Pancreas (tissue), 10 donors: Measurements from ENCODE around the gene CCR1. TPM values are rescaled to one million over a fixed set of nuclear protein-coding genes. Genes with fewer than 3 reads are reported as not detected.

Experiments used
- ATAC-seq, 4 donors: fragments of 200-7000 bp; cut with Tn5 transposase; one replicate each; pipeline versions ENCODE4 v1.8.0 to v1.9.1; 2020; ENCODE audit warnings: mild to moderate bottlenecking in 4 of 4, moderate library complexity in 4 of 4
- DNase-seq, 6 donors: peaks; one replicate each; pipeline ENCODE4 v3.0.0-alpha.2; 2020
- FAIRE-seq: peaks from 2 replicates; lab custom pipeline; 2012; peaks lifted over from hg19 to GRCh38; lab: Jason Lieb, UNC
- H3K27ac ChIP-seq, 4 donors: fragments of 200-600 bp; sonication (generic); 1 replicate in 3 of 4; 2 replicates in 1 of 4; pipeline versions ENCODE4 v1.5.0 to v1.8.0; 2020
- H3K27me3 ChIP-seq, 4 donors: fragments of 200-600 bp; one replicate each; pipeline ENCODE4 v1.8.0; 2021
- H3K36me3 ChIP-seq, 3 donors: fragments of 200-600 bp; sonication (generic) in 1 of 3; one replicate each; pipeline versions ENCODE4 v1.5.0 to v1.8.0; 2020 to 2021
- H3K4me1 ChIP-seq, 3 donors: fragments of 200-600 bp; one replicate each; pipeline ENCODE4 v1.8.0; 2021
- H3K4me3 ChIP-seq, 4 donors: fragments of 200-600 bp; sonication (generic) in 2 of 4; one replicate each; pipeline versions ENCODE4 v1.5.0 to v1.8.0; 2020 to 2021
- H3K9me3 ChIP-seq, 4 donors: fragments of 200-600 bp; one replicate each; pipeline ENCODE4 v1.8.0; 2021
- CTCF ChIP-seq, 4 donors: fragments of 200-600 bp; sonication (generic) in 3 of 4; IDR thresholded peaks; one replicate each; pipeline versions ENCODE4 v1.5.0 to v1.8.0; 2021; ENCODE audit warnings: antibody characterized with exemption in 4 of 4
- WGBS, 2 donors: extraction: QIAGEN DNeasy Blood & Tissue Kit; methylation state at CpG; one replicate each; pipeline ENCODE4 v1.1.7; 2013; 5-methylcytosine and 5-hydroxymethylcytosine counted together
- intact Hi-C, 3 donors: fragments of 100-400 bp; cut with DNase I; formaldehyde crosslinking; loops; one replicate each; pipeline versions ENCODE4 v1.11.1 to v1.14.2; 2022
- polyA plus RNA-seq, 2 donors: library from polyadenylated mRNA; stranded (reverse); fragments of 200-250 nt; gene quantifications; one replicate each; pipeline ENCODE4 v1.2.3, GENCODE V29; 2013
- total RNA-seq, 6 donors: library from RNA; stranded (reverse); fragmentation: NEBNext Ultra II Directional in 4 of 6; extraction: Animal tissue kit (Norgen Biotek cat#: 25700) in 4 of 6; gene quantifications; one replicate each; pipeline versions ENCODE4 v1.2.1 to v1.2.4, GENCODE V29; 2021 to 2023
- donor health status: healthy with polysubstance abuse.
- donor health status: DM: no; HTN: no; CAD: no; lungs with moderate emphysema.
- donor health status: DM: no; HTN: no; CAD: no.
- donor health status: control.
- donor health status: control.
- donor health status: Bipolar disorder and iron deficiency.
- donor health status: DM: yes; HTN: yes; CAD: no.
- donor health status: DM: no; HTN: no; CAD: no.
- donor health status: DM: no; HTN: no; CAD: no.
- donor health status: DM: yes; HTN: yes; CAD: no.

Gene CCR1
- total and polyA plus RNA-seq, 8 donors: 0.09 to 4.6 (median 1.00) TPM

- Histone ChIP-seq H3K4me3 (no peak overlapping the region), H3K36me3 (no peaks in the 10 kb centered on the region), H3K27ac (no peak overlapping the region), H3K4me1 (no peaks in the 10 kb centered on the region), H3K27me3 (no peaks in the 10 kb centered on the region), H3K9me3 (no peaks in the 10 kb centered on the region)
- ATAC-seq: no peak
- intact Hi-C loops: no loop called here
- no peak for FAIRE-seq
- TF ChIP-seq CTCF (IDR thresholded peaks at IDR 0.05): no peak
- no peak for DNase-seq
- 45 to 49% methylated on average over 5 of the region's 5 CpGs for WGBS, 2 donors
Measured at GRCh38 chr3:46200211-46200610, 7.9 kb downstream of the CCR1 start.

- ATAC-seq (no peak), FAIRE-seq (no peak), DNase-seq (no peak)
- no peaks in the 10 kb centered on the region for H3K4me1 ChIP-seq
- H3K9me3 ChIP-seq: no peaks in the 10 kb centered on the region
- intact Hi-C loops: no loop called here
- H3K36me3 ChIP-seq: no peaks in the 10 kb centered on the region
- no peak for TF ChIP-seq CTCF (IDR thresholded peaks at IDR 0.05)
- WGBS, 2 donors: 70 to 84% methylated on average over 7 of the region's 7 CpGs
- no peaks in the 10 kb centered on the region for H3K27me3 ChIP-seq
- H3K4me3 ChIP-seq: no peak overlapping the region
- no peak overlapping the region for H3K27ac ChIP-seq
Measured at GRCh38 chr3:46196261-46196957, 11.7 kb downstream of the CCR1 start.

- Histone ChIP-seq H3K4me3 (no peak overlapping the region), H3K27ac (no peak overlapping the region), H3K36me3 (no peaks in the 10 kb centered on the region), H3K9me3 (no peaks in the 10 kb centered on the region), H3K27me3 (no peaks in the 10 kb centered on the region), H3K4me1 (no peaks in the 10 kb centered on the region)
- TF ChIP-seq CTCF (IDR thresholded peaks at IDR 0.05): no peak
- intact Hi-C loops: no loop called here
- DNase-seq (no peak), FAIRE-seq (no peak), ATAC-seq (no peak)
- WGBS, 2 donors: 74 to 85% methylated on average over 4 of the region's 4 CpGs
Measured at GRCh38 chr3:46194868-46195553, 13.1 kb downstream of the CCR1 start.

- Histone ChIP-seq H3K4me1 (no peaks in the 10 kb centered on the region), H3K9me3 (no peaks in the 10 kb centered on the region), H3K36me3 (no peaks in the 10 kb centered on the region), H3K4me3 (no peak overlapping the region), H3K27ac (no peak overlapping the region), H3K27me3 (no peaks in the 10 kb centered on the region)
- FAIRE-seq: no peak
- WGBS, 2 donors: 73 to 80% methylated on average over 1 of the region's 1 CpG
- no peak for DNase-seq
- no peak for TF ChIP-seq CTCF (IDR thresholded peaks at IDR 0.05)
- peak in 1 of 4 donors; percentile 34 for ATAC-seq
- intact Hi-C loops: no loop called here
Measured at GRCh38 chr3:46193436-46193835, 14.7 kb downstream of the CCR1 start.

- Histone ChIP-seq H3K27ac (no peak overlapping the region), H3K4me1 (no peaks in the 10 kb centered on the region), H3K27me3 (no peaks in the 10 kb centered on the region), H3K9me3 (no peaks in the 10 kb centered on the region), H3K4me3 (no peak overlapping the region), H3K36me3 (no peaks in the 10 kb centered on the region)
- intact Hi-C loops: no loop called here
- ATAC-seq: no peak
- no peak for FAIRE-seq
- no peak for TF ChIP-seq CTCF (IDR thresholded peaks at IDR 0.05)
- DNase-seq: no peak
- 64 to 75% methylated on average over 5 of the region's 5 CpGs for WGBS, 2 donors
Measured at GRCh38 chr3:46192939-46193338, 15.2 kb downstream of the CCR1 start.
